OCI-LY7 (cell line): ENCODE results near the gene XIAP. TPM values are rescaled to one million over a fixed set of nuclear protein-coding genes. Genes with fewer than 3 reads are reported as not detected.

Source experiments
- BruUV-seq: library from RNA; stranded (reverse); fragments of 400-500 nt; replicated peaks from 2 replicates; lab custom pipeline; 2021; lab: Mats Ljungman, UMichigan
- CTCF ChIA-PET: fragments of 300-600 bp; sonication (Branson Sonifier 250); formaldehyde crosslinking; loops from one replicate; lab custom pipeline; 2022; ENCODE audit warnings: antibody characterized with exemption; ENCODE audit not compliant: unreplicated experiment; lab: Charles Lee
- POLR2A ChIA-PET: fragments of 300-600 bp; sonication (Branson Sonifier 250); formaldehyde crosslinking; loops from one replicate; lab custom pipeline; 2022; ENCODE audit warnings: antibody characterized with exemption; lab: Charles Lee
- DNase-seq: peaks from one replicate; pipeline ENCODE4 v3.0.0-alpha.2; 2015; ENCODE audit warnings: low spot score
- H2AFZ ChIP-seq: fragments of 200-600 bp; sonication (generic), shearing (Covaris generic); 2 replicates; pipeline ENCODE4 v1.6.1; 2014; ENCODE audit warnings: mild to moderate bottlenecking, antibody characterized with exemption, low read length, moderate library complexity
- H3K27ac ChIP-seq: fragments of 200-600 bp; sonication (generic); 2 replicates; pipeline ENCODE4 v1.5.1; 2014; ENCODE audit warnings: mixed run types, low read depth, mild to moderate bottlenecking, moderate library complexity, low read length, inconsistent platforms; ENCODE audit not compliant: poor library complexity, severe bottlenecking
- H3K36me3 ChIP-seq: fragments of 200-600 bp; sonication (generic); 2 replicates; pipeline ENCODE4 v1.6.1; 2014; ENCODE audit warnings: mild to moderate bottlenecking, antibody characterized with exemption, low read length, moderate library complexity, mixed read lengths; ENCODE audit not compliant: insufficient read depth
- H3K4me1 ChIP-seq: fragments of 200-600 bp; sonication (generic); 2 replicates; pipeline ENCODE4 v1.5.1; 2014; ENCODE audit warnings: mild to moderate bottlenecking, low read length; ENCODE audit not compliant: insufficient read depth, poor library complexity, severe bottlenecking
- H3K4me2 ChIP-seq: fragments of 200-600 bp; sonication (generic); 2 replicates; pipeline ENCODE4 v1.6.1; 2014; ENCODE audit warnings: mild to moderate bottlenecking, low read length
- H3K4me3 ChIP-seq: fragments of 200-600 bp; sonication (generic); 2 replicates; pipeline ENCODE4 v1.5.1; 2014; ENCODE audit warnings: mild to moderate bottlenecking, low read depth, low read length; ENCODE audit not compliant: poor library complexity, severe bottlenecking
- H3K79me2 ChIP-seq: fragments of 200-600 bp; sonication (generic); 2 replicates; pipeline ENCODE4 v1.6.1; 2016; ENCODE audit warnings: low read depth, mild to moderate bottlenecking, low read length, moderate library complexity, mixed read lengths; ENCODE audit not compliant: insufficient read depth
- H3K9me2 ChIP-seq: fragments of 200-600 bp; sonication (generic); 2 replicates; pipeline ENCODE4 v1.6.1; 2016; ENCODE audit warnings: mild to moderate bottlenecking, low read length, mixed read lengths; ENCODE audit not compliant: insufficient read depth
- H3K9me3 ChIP-seq: fragments of 200-600 bp; sonication (generic); 2 replicates; pipeline ENCODE4 v1.6.1; 2014; ENCODE audit warnings: mild to moderate bottlenecking, mixed run types, low read length, mixed read lengths
- H4K20me1 ChIP-seq: fragments of 200-600 bp; sonication (generic); 2 replicates; pipeline ENCODE4 v1.6.1; 2014; ENCODE audit warnings: mild to moderate bottlenecking, antibody characterized with exemption, low read length, moderate library complexity, mixed read lengths; ENCODE audit not compliant: insufficient read depth
- EZH2phosphoT487 ChIP-seq: fragments of 200-600 bp; sonication (generic); IDR thresholded peaks from 2 replicates; pipeline ENCODE4 v1.6.1; 2018; ENCODE audit warnings: low read depth, borderline replicate concordance, mild to moderate bottlenecking, mixed run types, antibody characterized with exemption, low read length, moderate library complexity, mixed read lengths
- intact Hi-C: fragments of 100-400 bp; cut with micrococcal nuclease; formaldehyde crosslinking; loops from one replicate; pipeline ENCODE4 v1.10.0; 2022; ENCODE audit not compliant: unreplicated experiment
- total RNA-seq, 2 experiments: library from RNA; depleted of rRNA in 1 of 2; stranded (reverse); fragments of >200 nt in 1 of 2; shearing (Covaris generic) in 1 of 2; gene quantifications; 2 replicates each; pipeline ENCODE4 v1.2.3, GENCODE V29; 2014 to 2022
- TF ChIP-seq, protein P1 (sequence below): fragments of 200-600 bp; sonication (generic); conservative IDR thresholded peaks from 2 replicates; pipeline ENCODE4 v1.5.1; 2014; ENCODE audit warnings: mild to moderate bottlenecking, antibody characterized with exemption, low read length, moderate library complexity, mixed read lengths

Gene XIAP
- total RNA-seq, 2 experiments from 2014 or later = 20.2 to 28.7 TPM

DNA sequence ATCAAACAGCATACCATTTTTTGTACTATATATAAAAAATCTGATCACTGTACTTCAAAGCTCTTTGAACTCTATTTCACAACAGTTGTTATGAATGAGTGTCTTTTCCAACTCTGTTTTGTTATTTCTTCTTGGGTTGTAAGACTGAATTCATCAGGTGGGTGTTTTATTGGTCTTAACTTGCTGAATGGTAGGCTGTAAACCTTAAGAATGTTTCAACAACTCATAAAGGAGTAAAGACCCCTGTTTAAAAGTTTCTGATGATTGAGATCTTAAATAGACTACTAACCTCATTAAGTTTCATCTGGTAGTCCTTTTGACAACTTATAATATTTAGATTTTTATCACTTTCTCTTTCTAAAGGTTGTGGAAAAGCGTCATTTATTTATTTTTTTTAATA lies 83.2 kb downstream of the XIAP start:
- TF ChIP-seq EZH2phosphoT487 = no peak
- TF ChIP-seq, protein P1, sequence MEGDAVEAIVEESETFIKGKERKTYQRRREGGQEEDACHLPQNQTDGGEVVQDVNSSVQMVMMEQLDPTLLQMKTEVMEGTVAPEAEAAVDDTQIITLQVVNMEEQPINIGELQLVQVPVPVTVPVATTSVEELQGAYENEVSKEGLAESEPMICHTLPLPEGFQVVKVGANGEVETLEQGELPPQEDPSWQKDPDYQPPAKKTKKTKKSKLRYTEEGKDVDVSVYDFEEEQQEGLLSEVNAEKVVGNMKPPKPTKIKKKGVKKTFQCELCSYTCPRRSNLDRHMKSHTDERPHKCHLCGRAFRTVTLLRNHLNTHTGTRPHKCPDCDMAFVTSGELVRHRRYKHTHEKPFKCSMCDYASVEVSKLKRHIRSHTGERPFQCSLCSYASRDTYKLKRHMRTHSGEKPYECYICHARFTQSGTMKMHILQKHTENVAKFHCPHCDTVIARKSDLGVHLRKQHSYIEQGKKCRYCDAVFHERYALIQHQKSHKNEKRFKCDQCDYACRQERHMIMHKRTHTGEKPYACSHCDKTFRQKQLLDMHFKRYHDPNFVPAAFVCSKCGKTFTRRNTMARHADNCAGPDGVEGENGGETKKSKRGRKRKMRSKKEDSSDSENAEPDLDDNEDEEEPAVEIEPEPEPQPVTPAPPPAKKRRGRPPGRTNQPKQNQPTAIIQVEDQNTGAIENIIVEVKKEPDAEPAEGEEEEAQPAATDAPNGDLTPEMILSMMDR = no peak
- Histone ChIP-seq H3K9me2 (no peaks in the 10 kb centered on the region), H3K4me1 (no peaks in the 10 kb centered on the region), H4K20me1 (no peaks in the 10 kb centered on the region), H3K27ac (no peak overlapping the region), H2AFZ (no peak overlapping the region), H3K36me3 (no peaks in the 10 kb centered on the region), H3K9me3 (no peaks in the 10 kb centered on the region), H3K4me3 (no peak overlapping the region), H3K79me2 (no peaks in the 10 kb centered on the region), H3K4me2 (no peak overlapping the region)
- CTCF ChIA-PET = no interaction called here
- BruUV-seq = no TSS peak
- intact Hi-C loops = no loop called here
- DNase-seq = no peak
- POLR2A ChIA-PET = no interaction called here

DNA sequence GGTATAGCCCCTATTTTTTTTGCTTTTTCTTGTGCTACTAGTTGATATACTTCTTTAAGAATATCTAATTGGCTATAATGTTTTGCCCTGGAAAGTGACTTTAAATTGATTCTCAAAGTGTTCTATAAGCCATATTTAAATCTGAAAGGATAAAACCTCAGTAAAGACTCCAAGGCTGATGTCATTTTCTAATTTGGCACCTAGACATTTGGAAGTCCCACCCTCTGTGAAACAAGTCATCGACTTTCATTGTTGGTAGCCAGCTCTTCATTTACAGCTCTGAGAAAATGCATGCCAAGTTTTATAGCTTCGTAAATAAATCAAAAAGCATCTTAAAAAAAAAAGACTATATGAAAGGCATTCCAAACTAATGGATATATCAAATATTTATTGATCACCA lies 83.6 kb downstream of the XIAP start:
- no peak for DNase-seq
- Histone ChIP-seq H3K9me3 (no peaks in the 10 kb centered on the region), H3K36me3 (no peaks in the 10 kb centered on the region), H3K4me1 (no peaks in the 10 kb centered on the region), H3K9me2 (no peaks in the 10 kb centered on the region), H3K27ac (no peak overlapping the region), H4K20me1 (no peaks in the 10 kb centered on the region), H3K4me3 (no peak overlapping the region), H2AFZ (no peak overlapping the region), H3K79me2 (no peaks in the 10 kb centered on the region), H3K4me2 (no peak overlapping the region)
- intact Hi-C loops = no loop called here
- ChIA-PET CTCF (no interaction called here), POLR2A (no interaction called here)
- TF ChIP-seq EZH2phosphoT487 = no peak
- TF ChIP-seq, protein P1 = no peak
- no TSS peak for BruUV-seq

DNA sequence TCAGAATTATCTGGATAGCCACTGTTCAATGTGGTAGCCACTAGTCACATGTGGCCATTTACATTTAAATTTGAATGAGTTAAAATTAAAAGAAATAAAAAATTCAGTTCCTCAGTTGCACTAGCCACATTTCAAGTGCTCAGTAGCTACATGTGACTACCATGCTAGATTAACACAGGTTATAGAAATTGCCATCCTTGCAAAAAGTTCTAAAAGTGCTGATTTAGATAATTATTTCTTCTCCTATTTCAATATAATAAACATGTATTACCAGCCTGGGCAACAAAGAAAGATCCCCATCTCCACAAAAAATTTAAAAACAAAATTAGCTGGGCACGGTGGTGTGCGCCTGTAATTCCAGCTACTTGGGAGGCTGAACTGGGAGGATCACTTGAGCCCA lies 90.0 kb downstream of the XIAP start:
- Histone ChIP-seq H2AFZ (no peak overlapping the region), H3K9me2 (no peaks in the 10 kb centered on the region), H3K4me1 (no peaks in the 10 kb centered on the region), H4K20me1 (no peaks in the 10 kb centered on the region), H3K27ac (no peak overlapping the region), H3K4me3 (no peak overlapping the region), H3K36me3 (no peaks in the 10 kb centered on the region), H3K9me3 (no peaks in the 10 kb centered on the region), H3K4me2 (no peak overlapping the region), H3K79me2 (no peaks in the 10 kb centered on the region)
- ChIA-PET CTCF (no interaction called here), POLR2A (interaction anchor here (0.6 kb wide), 1 partner anchor 96 kb away, joined by 4 read pairs; no protein-coding TSS in a partner anchor)
- no TSS peak for BruUV-seq
- intact Hi-C loops = no loop called here
- DNase-seq = no peak
- TF ChIP-seq, protein P1 = no peak
- no peak for TF ChIP-seq EZH2phosphoT487
